ENCODE results near the gene FUT7. TPM values are rescaled to one million over a fixed set of nuclear protein-coding genes. Genes with fewer than 3 reads are reported as not detected.

Gene FUT7
- total RNA-seq, 1 donor from 2014 or later: 0.13 TPM

DNA sequence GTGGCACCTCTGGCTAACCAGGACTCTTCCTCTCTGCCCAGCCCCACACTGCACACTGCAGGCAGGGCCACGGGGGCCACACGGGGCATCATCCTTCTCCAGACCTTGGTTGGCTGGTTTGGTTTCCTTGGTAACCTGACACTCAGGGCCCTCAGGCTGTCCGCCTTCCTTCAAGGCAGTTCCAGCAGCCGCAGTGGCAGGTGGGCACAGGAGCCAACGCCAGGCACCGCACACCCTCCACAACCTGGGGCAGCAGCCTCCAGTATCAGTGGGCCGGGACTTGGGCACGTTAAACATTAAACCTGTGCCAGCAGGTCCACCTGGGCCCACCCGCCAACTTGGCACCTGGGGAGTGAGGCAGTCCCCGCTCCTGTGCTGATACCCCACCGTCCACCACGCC is 12.1 kb upstream of the FUT7 start:
- Mint-ChIP-seq H3K4me3 (ENCODE audit: unreplicated experiment) (no peak overlapping the region), H3K27me3 (ENCODE audit: unreplicated experiment) (peaks cover 6% of the 10 kb centered on the region), H3K36me3 (ENCODE audit: unreplicated experiment) (no peaks in the 10 kb centered on the region), H3K9me3 (ENCODE audit: unreplicated experiment) (no peaks in the 10 kb centered on the region), H3K27ac (ENCODE audit: unreplicated experiment) (no peak overlapping the region), H3K4me1 (ENCODE audit: unreplicated experiment) (peaks cover 9% of the 10 kb centered on the region)
- TF ChIP-seq, protein P1, sequence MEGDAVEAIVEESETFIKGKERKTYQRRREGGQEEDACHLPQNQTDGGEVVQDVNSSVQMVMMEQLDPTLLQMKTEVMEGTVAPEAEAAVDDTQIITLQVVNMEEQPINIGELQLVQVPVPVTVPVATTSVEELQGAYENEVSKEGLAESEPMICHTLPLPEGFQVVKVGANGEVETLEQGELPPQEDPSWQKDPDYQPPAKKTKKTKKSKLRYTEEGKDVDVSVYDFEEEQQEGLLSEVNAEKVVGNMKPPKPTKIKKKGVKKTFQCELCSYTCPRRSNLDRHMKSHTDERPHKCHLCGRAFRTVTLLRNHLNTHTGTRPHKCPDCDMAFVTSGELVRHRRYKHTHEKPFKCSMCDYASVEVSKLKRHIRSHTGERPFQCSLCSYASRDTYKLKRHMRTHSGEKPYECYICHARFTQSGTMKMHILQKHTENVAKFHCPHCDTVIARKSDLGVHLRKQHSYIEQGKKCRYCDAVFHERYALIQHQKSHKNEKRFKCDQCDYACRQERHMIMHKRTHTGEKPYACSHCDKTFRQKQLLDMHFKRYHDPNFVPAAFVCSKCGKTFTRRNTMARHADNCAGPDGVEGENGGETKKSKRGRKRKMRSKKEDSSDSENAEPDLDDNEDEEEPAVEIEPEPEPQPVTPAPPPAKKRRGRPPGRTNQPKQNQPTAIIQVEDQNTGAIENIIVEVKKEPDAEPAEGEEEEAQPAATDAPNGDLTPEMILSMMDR (IDR thresholded peaks at IDR 0.05): no peak
- DNase-seq (ENCODE audit: extremely low spot score, unreplicated experiment): no peak

DNA sequence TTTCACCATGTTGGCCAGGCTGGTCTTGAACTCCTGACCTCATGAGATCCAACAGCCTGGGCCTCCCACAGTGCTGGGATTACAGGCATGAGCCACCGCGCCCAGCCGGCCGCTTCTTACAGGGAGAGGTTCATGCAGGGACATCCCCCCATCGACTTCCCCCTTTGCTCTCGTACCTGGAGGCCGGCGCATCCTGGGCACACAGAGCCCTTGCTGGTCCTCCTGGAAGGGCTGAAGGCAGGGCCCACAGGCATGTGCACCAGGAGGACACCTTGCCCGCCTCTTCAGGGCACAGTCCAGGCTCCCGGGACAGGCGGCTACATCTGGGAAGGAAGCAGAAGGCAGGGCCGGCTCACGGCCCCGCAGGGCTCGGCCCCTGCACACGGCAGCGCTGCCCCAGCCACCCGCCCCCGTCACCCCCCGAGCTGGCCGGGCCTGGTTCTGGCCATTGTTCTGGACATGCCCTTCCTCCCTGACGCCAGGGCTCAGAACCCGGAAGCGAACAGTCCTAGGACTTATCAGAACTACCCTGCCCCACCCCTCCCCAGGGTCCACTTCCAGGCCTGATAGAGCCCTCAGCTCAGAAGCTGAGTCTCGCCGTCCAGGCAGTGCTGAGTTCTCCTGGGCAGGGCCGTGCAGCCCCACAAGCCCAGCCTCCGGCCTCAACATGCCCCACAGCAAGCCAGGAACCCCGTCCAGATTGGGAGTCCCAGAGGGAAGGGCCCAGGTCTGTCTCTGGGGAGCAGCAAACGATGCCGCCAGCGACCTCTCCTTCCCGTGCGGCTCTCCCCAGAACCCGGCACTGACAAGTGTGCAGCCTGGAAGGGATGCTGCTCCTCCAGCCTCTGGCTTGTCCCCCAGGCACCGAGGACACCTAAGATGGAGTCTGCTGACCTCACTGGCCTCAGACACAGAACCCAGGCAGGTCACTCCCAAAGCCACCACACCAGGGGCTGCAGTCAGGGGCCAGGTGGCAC is 11.2 kb upstream of the FUT7 start:
- H3K4me3 Mint-ChIP-seq (ENCODE audit: unreplicated experiment): no peak overlapping the region
- H3K27me3 Mint-ChIP-seq (ENCODE audit: unreplicated experiment): peaks cover 6% of the 10 kb centered on the region
- H3K9me3 Mint-ChIP-seq (ENCODE audit: unreplicated experiment): no peaks in the 10 kb centered on the region
- DNase-seq (ENCODE audit: extremely low spot score, unreplicated experiment): no peak
- TF ChIP-seq, protein P1 (IDR thresholded peaks at IDR 0.05): no peak
- no peaks in the 10 kb centered on the region for H3K36me3 Mint-ChIP-seq (ENCODE audit: unreplicated experiment)
- H3K27ac Mint-ChIP-seq (ENCODE audit: unreplicated experiment): no peak overlapping the region
- H3K4me1 Mint-ChIP-seq (ENCODE audit: unreplicated experiment): peaks cover 9% of the 10 kb centered on the region

DNA sequence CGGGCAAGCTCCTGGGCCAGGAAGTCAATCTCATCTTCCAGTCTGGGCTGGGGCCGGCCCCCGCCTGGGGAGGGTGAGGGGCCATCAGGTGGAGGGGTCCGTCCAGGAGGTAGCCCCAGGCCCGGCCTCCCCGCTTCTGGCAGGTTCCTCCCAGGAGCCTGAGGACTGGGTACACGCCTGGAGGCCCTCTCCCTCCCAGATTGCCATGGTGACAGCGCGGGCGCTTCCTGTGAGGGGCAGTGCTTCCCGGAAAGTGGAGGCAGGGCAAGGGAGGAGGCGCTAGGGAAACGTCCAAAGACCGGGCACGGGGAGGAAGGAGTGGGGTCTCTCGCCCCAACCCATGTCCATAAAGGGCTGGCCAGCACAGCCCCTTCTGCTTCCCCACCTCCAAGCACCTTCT is 9.2 kb upstream of the FUT7 start:
- Mint-ChIP-seq H3K27me3 (ENCODE audit: unreplicated experiment) (no peaks in the 10 kb centered on the region), H3K27ac (ENCODE audit: unreplicated experiment) (no peak overlapping the region), H3K4me3 (ENCODE audit: unreplicated experiment) (no peak overlapping the region), H3K36me3 (ENCODE audit: unreplicated experiment) (peaks cover 3% of the 10 kb centered on the region), H3K4me1 (ENCODE audit: unreplicated experiment) (peaks cover 9% of the 10 kb centered on the region), H3K9me3 (ENCODE audit: unreplicated experiment) (no peaks in the 10 kb centered on the region)
- no peak for DNase-seq (ENCODE audit: extremely low spot score, unreplicated experiment)
- TF ChIP-seq, protein P1 (IDR thresholded peaks at IDR 0.05): no peak

DNA sequence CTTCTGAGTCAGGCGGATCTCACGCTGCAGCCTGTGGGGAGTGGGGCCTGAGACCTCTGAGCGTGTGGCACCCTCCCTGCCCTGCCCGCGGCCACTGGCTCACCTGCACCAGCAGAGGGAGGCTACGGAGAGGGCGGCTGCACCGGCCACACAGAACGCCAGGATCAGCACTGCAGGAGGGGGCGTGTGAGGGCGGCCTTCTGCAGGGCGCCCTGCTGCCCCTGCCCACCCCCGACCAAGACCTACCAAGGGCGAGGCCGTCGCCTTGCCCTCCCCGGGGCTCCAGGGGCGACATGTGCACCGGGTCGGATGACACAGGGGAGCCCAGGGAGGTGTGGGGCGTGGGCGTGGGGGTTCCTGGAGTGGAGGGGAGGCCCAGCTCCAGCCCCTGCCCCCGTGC is 8.7 kb upstream of the FUT7 start:
- Mint-ChIP-seq H3K27ac (ENCODE audit: unreplicated experiment) (no peak overlapping the region), H3K27me3 (ENCODE audit: unreplicated experiment) (no peaks in the 10 kb centered on the region), H3K36me3 (ENCODE audit: unreplicated experiment) (peaks cover 3% of the 10 kb centered on the region), H3K4me3 (ENCODE audit: unreplicated experiment) (no peak overlapping the region), H3K4me1 (ENCODE audit: unreplicated experiment) (peaks cover 9% of the 10 kb centered on the region), H3K9me3 (ENCODE audit: unreplicated experiment) (no peaks in the 10 kb centered on the region)
- no peak for DNase-seq (ENCODE audit: extremely low spot score, unreplicated experiment)
- TF ChIP-seq, protein P1 (IDR thresholded peaks at IDR 0.05): no peak

DNA sequence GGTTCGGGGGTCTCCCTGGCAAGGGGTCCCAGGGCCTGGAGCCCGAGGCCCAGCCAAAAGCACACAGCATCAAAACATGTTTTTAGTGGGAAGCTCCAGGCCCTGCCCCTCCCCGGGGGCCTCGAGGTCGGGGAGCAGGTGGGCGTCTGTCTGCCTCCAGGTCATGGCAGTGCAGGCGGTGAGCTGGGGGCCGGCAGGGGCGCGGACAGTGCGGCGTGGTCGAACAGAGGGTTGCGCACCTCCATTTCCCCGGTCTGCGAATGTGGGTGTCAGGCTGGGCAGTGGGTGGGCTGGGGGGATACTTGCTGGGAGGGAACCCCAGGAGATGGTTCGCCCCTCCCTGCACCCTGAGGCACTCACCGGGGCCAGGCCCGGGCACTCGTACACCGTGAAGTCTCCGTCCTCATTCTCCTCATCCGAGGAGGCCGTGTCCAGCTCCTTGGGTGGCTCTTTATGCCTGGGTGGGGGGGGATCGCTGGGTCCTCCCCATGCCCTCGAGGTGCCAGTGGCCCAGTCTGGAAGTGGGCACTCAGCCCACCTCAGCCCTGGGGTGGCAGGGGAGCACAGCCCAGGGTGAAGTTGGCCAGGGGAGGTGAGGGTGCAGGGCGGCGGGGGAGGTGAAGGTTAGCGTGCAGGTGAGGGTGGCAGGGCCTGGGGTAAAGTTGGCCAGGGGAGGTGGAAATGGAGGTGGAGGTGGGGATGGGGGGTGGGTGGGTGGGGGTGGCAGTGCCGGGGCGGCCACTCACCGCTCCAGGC is 7.9 kb upstream of the FUT7 start:
- H3K4me3 Mint-ChIP-seq (ENCODE audit: unreplicated experiment): no peak overlapping the region
- H3K4me1 Mint-ChIP-seq (ENCODE audit: unreplicated experiment): peaks cover 4% of the 10 kb centered on the region
- H3K36me3 Mint-ChIP-seq (ENCODE audit: unreplicated experiment): peaks cover 3% of the 10 kb centered on the region
- TF ChIP-seq, protein P1 (IDR thresholded peaks at IDR 0.05): no peak
- no peak for DNase-seq (ENCODE audit: extremely low spot score, unreplicated experiment)
- H3K27ac Mint-ChIP-seq (ENCODE audit: unreplicated experiment): no peak overlapping the region
- no peaks in the 10 kb centered on the region for H3K27me3 Mint-ChIP-seq (ENCODE audit: unreplicated experiment)
- no peaks in the 10 kb centered on the region for H3K9me3 Mint-ChIP-seq (ENCODE audit: unreplicated experiment)
